Lower lobe of right lung (tissue), 2 donors: ENCODE data around the gene PSMA4. TPM values are rescaled to one million over a fixed set of nuclear protein-coding genes. Genes with fewer than 3 reads are reported as not detected.
"Not testable (repeated sequence)": the region's sequence is repeated elsewhere in the genome, so short reads cannot be mapped to it uniquely, and the experiment has no call there.

Experiments
- ATAC-seq, 2 donors: fragments of 200-7000 bp; cut with Tn5 transposase; one replicate each; pipeline ENCODE4 v1.9.1; 2020 to 2022; ENCODE audit warnings: mild to moderate bottlenecking in 2 of 2, moderate library complexity in 2 of 2
- DNase-seq: peaks from one replicate; pipeline ENCODE4 v3.0.0-alpha.2; 2020
- H3K27ac ChIP-seq: fragments of 200-600 bp; one replicate; pipeline ENCODE4 v1.8.0; 2022
- H3K27me3 ChIP-seq: fragments of 200-600 bp; one replicate; pipeline ENCODE4 v1.8.0; 2022; ENCODE audit warnings: low read depth
- H3K36me3 ChIP-seq: fragments of 200-600 bp; one replicate; pipeline ENCODE4 v1.8.0; 2022; ENCODE audit warnings: mild to moderate bottlenecking
- H3K4me1 ChIP-seq: fragments of 200-600 bp; one replicate; pipeline ENCODE4 v1.8.0; 2022
- H3K4me3 ChIP-seq: fragments of 200-600 bp; one replicate; pipeline ENCODE4 v1.8.0; 2022; ENCODE audit warnings: mild to moderate bottlenecking
- H3K9me3 ChIP-seq: fragments of 200-600 bp; one replicate; pipeline ENCODE4 v1.8.0; 2022
- CTCF ChIP-seq: fragments of 200-600 bp; IDR thresholded peaks from one replicate; pipeline ENCODE4 v1.8.0; 2022; ENCODE audit warnings: antibody characterized with exemption, mild to moderate bottlenecking
- intact Hi-C: fragments of 100-400 bp; cut with DNase I; formaldehyde crosslinking; loops from one replicate; pipeline ENCODE4 v1.11.0; 2022
- total RNA-seq: library from RNA; stranded (reverse); fragmentation: NEBNext Ultra II Directional; extraction: Animal tissue kit (Norgen Biotek cat#: 25700); gene quantifications from one replicate; pipeline ENCODE4 v1.2.1, GENCODE V29; 2021
- donor health status: DM: no; HTN: yes; CAD: no; lungs with severe emphysema.

Gene PSMA4
- total RNA-seq, 1 donor from 2014 or later = 130 TPM

GRCh38 chr15:78533331-78533730, 6.9 kb upstream of the PSMA4 start:
- intact Hi-C loops = no loop called here
- H3K27ac ChIP-seq = no peak overlapping the region
- H3K27me3 ChIP-seq = no peaks in the 10 kb centered on the region
- no peak for ATAC-seq
- DNase-seq = no peak
- H3K4me3 ChIP-seq = no peak overlapping the region
- H3K4me1 ChIP-seq = no peaks in the 10 kb centered on the region
- TF ChIP-seq CTCF = no peak
- no peaks in the 10 kb centered on the region for H3K36me3 ChIP-seq
- H3K9me3 ChIP-seq = no peaks in the 10 kb centered on the region

GRCh38 chr15:78536134-78536533, 4.1 kb upstream of the PSMA4 start:
- Histone ChIP-seq H3K4me3 (no peak overlapping the region), H3K9me3 (no peaks in the 10 kb centered on the region), H3K36me3 (no peaks in the 10 kb centered on the region), H3K27me3 (no peaks in the 10 kb centered on the region), H3K27ac (no peak overlapping the region), H3K4me1 (peaks cover 2% of the 10 kb centered on the region)
- ATAC-seq = no peak
- no peak for TF ChIP-seq CTCF
- DNase-seq = no peak
- intact Hi-C loops = no loop called here

- H3K4me1 ChIP-seq = peaks cover 15% of the 10 kb centered on the region
- intact Hi-C loops = no loop called here
Observed at GRCh38 chr15:78537266-78537905, 2.9 kb upstream of the PSMA4 start.

GRCh38 chr15:78538358-78538757, 1.9 kb upstream of the PSMA4 start:
- H3K4me1 ChIP-seq = peaks cover 25% of the 10 kb centered on the region
- intact Hi-C loops = no loop called here
- H3K36me3 ChIP-seq = peaks cover 16% of the 10 kb centered on the region
- no peak for DNase-seq
- H3K4me3 ChIP-seq = no peak overlapping the region
- no peak for ATAC-seq
- H3K27ac ChIP-seq = no peak overlapping the region
- no peaks in the 10 kb centered on the region for H3K9me3 ChIP-seq
- no peak for TF ChIP-seq CTCF
- no peaks in the 10 kb centered on the region for H3K27me3 ChIP-seq

More at GRCh38 chr15:78537266-78537905, 2.9 kb upstream of the PSMA4 start:
- H3K27me3 ChIP-seq = no peaks in the 10 kb centered on the region
- no peak overlapping the region for H3K4me3 ChIP-seq
- peaks cover 6% of the 10 kb centered on the region for H3K36me3 ChIP-seq
- DNase-seq = no peak
- H3K9me3 ChIP-seq = no peaks in the 10 kb centered on the region
- ATAC-seq = no peak
- TF ChIP-seq CTCF = no peak
- H3K27ac ChIP-seq = no peak overlapping the region

- Histone ChIP-seq H3K27ac (peak overlapping the region; percentile 93), H3K4me1 (peaks cover 25% of the 10 kb centered on the region), H3K36me3 (peaks cover 28% of the 10 kb centered on the region), H3K4me3 (peak overlapping the region; percentile 89)
- H3K27me3 ChIP-seq, DNase-seq, H3K9me3 ChIP-seq, ATAC-seq, intact Hi-C loops: not testable (repeated sequence)
Observed at GRCh38 chr15:78539464-78540140, 642 bp upstream of the PSMA4 start.
